OCI-M2 (cell line): ENCODE measurements around the gene BLVRA.
"Not testable (repeated sequence)": the region's sequence is repeated elsewhere in the genome, so short reads cannot be mapped to it uniquely, and the experiment has no call there.

Source experiments
- DNase-seq: peaks from one replicate; lab custom pipeline; 2025; ENCODE audit not compliant: unreplicated experiment; lab: John Stamatoyannopoulos, UW

Gene BLVRA

GRCh38 chr7:43758029-43758821 lies at the start of gene BLVRA:
BLVRA (plus strand) TSS chr7:43758680; CDS start chr7:43771159, 12,479 bp downstream.
- no peak for DNase-seq

- DNase-seq, result no peak
These were observed 47.0 kb upstream of the BLVRA start for GRCh38 chr7:43711503-43711902.

GRCh38 chr7:43715966-43716365 lies 42.5 kb upstream of the BLVRA start:
- DNase-seq, result not testable (repeated sequence)

- DNase-seq, result no peak
These were observed 41.9 kb upstream of the BLVRA start for GRCh38 chr7:43716598-43716997.

- DNase-seq, result no peak
These were observed 37.2 kb upstream of the BLVRA start for GRCh38 chr7:43721193-43721806.

- DNase-seq, result no peak
These were observed 35.5 kb upstream of the BLVRA start for GRCh38 chr7:43723007-43723341.

- no peak for DNase-seq
These were observed 33.2 kb upstream of the BLVRA start for GRCh38 chr7:43725251-43725650.

- no peak for DNase-seq
These were observed 32.0 kb upstream of the BLVRA start for GRCh38 chr7:43726466-43726865.

- no peak for DNase-seq
These were observed 31.5 kb upstream of the BLVRA start for GRCh38 chr7:43727003-43727402.

GRCh38 chr7:43727494-43727893 lies 31.0 kb upstream of the BLVRA start:
- DNase-seq, result no peak

- no peak for DNase-seq
These were observed 29.1 kb upstream of the BLVRA start, which contains the start of gene COA1 for GRCh38 chr7:43729214-43729923. COA1 (minus strand) TSS chr7:43729523; CDS start chr7:43648614, 80,909 bp downstream.

GRCh38 chr7:43729924-43730248 lies 28.6 kb upstream of the BLVRA start:
- DNase-seq, result no peak

- DNase-seq, result not testable (repeated sequence)
These were observed 27.0 kb upstream of the BLVRA start for GRCh38 chr7:43731494-43731893.

GRCh38 chr7:43734575-43735332 lies 23.7 kb upstream of the BLVRA start:
- not testable (repeated sequence) for DNase-seq

- DNase-seq, result no peak
These were observed 23.1 kb upstream of the BLVRA start for GRCh38 chr7:43735403-43735801.

- no peak for DNase-seq
These were observed 22.5 kb upstream of the BLVRA start for GRCh38 chr7:43735802-43736603.

GRCh38 chr7:43737467-43738127 lies 20.9 kb upstream of the BLVRA start:
- no peak for DNase-seq

GRCh38 chr7:43742692-43743091 lies 15.8 kb upstream of the BLVRA start:
- DNase-seq, result no peak

GRCh38 chr7:43747328-43748105 lies 11.0 kb upstream of the BLVRA start:
- DNase-seq, result no peak
